NCI-H2081 treated with DMSO at 0.1 percent for 48 hours (cell line): ENCODE measurements around the gene PDGFB.
"Not testable (repeated sequence)": the region's sequence is repeated elsewhere in the genome, so short reads cannot be mapped to it uniquely, and the experiment has no call there.

ENCODE experiments used
- DNase-seq: peaks from one replicate; lab custom pipeline; 2025; lab: John Stamatoyannopoulos, UW

Gene PDGFB

GRCh38 chr22:39226353-39226752 is 18.4 kb downstream of the PDGFB start:
- no peak for DNase-seq

- no peak for DNase-seq
These were observed 19.2 kb downstream of the PDGFB start for GRCh38 chr22:39225591-39225990.

GRCh38 chr22:39224550-39224949 is 20.2 kb downstream of the PDGFB start:
- DNase-seq: no peak

- no peak for DNase-seq
These were observed 21.6 kb downstream of the PDGFB start for GRCh38 chr22:39223091-39223710.

- DNase-seq: no peak
These were observed 22.6 kb downstream of the PDGFB start for GRCh38 chr22:39221999-39222686.

GRCh38 chr22:39220890-39221850 is 23.6 kb downstream of the PDGFB start:
- no peak for DNase-seq

GRCh38 chr22:39220450-39220849 is 24.3 kb downstream of the PDGFB start:
- no peak for DNase-seq

- no peak for DNase-seq
These were observed 25.4 kb downstream of the PDGFB start for GRCh38 chr22:39219071-39220039.

GRCh38 chr22:39218432-39218831 is 26.4 kb downstream of the PDGFB start:
- DNase-seq: not testable (repeated sequence)

- no peak for DNase-seq
These were observed 28.7 kb downstream of the PDGFB start for GRCh38 chr22:39216143-39216490.

GRCh38 chr22:39215426-39216142 is 29.2 kb downstream of the PDGFB start:
- no peak for DNase-seq

GRCh38 chr22:39215070-39215396 is 29.7 kb downstream of the PDGFB start:
- DNase-seq: no peak

- no peak for DNase-seq
These were observed 30.3 kb downstream of the PDGFB start for GRCh38 chr22:39214383-39215069.

GRCh38 chr22:39214006-39214382 is 30.8 kb downstream of the PDGFB start:
- no peak for DNase-seq

GRCh38 chr22:39212721-39213376 is 31.9 kb downstream of the PDGFB start:
- DNase-seq: no peak

- no peak for DNase-seq
These were observed 35.0 kb downstream of the PDGFB start for GRCh38 chr22:39209756-39210155.

GRCh38 chr22:39208013-39208680 is 36.6 kb downstream of the PDGFB start:
- DNase-seq: no peak

- no peak for DNase-seq
These were observed 37.4 kb downstream of the PDGFB start for GRCh38 chr22:39207141-39208012.
